Body of pancreas (tissue), 4 donors: Measurements from ENCODE around the gene RNU6-7.

Experiments
- POLR2A ChIP-seq, 3 donors: fragments of 450-650 bp; IDR thresholded peaks; one replicate each; pipeline ENCODE4 v1.6.1; 2016; ENCODE audit warnings: antibody characterized with exemption in 3 of 3, mild to moderate bottlenecking in 2 of 3
- TF ChIP-seq, protein P1 (sequence below), 7 experiments: fragments of 450-650 bp in 4 of 7; fragments of 200-600 bp in 3 of 7; sonication (generic) in 3 of 7; IDR thresholded peaks; one replicate each; pipeline ENCODE4 v1.5.1; 2016 to 2019; ENCODE audit warnings: antibody characterized with exemption in 7 of 7

GRCh38 chr14:32201193-32201815, 541 bp upstream of the RNU6-7 start:
- TF ChIP-seq, protein P1, sequence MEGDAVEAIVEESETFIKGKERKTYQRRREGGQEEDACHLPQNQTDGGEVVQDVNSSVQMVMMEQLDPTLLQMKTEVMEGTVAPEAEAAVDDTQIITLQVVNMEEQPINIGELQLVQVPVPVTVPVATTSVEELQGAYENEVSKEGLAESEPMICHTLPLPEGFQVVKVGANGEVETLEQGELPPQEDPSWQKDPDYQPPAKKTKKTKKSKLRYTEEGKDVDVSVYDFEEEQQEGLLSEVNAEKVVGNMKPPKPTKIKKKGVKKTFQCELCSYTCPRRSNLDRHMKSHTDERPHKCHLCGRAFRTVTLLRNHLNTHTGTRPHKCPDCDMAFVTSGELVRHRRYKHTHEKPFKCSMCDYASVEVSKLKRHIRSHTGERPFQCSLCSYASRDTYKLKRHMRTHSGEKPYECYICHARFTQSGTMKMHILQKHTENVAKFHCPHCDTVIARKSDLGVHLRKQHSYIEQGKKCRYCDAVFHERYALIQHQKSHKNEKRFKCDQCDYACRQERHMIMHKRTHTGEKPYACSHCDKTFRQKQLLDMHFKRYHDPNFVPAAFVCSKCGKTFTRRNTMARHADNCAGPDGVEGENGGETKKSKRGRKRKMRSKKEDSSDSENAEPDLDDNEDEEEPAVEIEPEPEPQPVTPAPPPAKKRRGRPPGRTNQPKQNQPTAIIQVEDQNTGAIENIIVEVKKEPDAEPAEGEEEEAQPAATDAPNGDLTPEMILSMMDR (IDR thresholded peaks at IDR 0.05) = peak in 2 of 7 experiments; percentile 4 to 10
- TF ChIP-seq POLR2A (IDR thresholded peaks at IDR 0.05) = peak in 2 of 3 donors; percentile 37 to 50
